NCI-H187 (cell line): Measurements from ENCODE around the gene RHEBL1.

ENCODE experiments used
- DNase-seq, 2 experiments: peaks; one replicate each; lab custom pipeline; 2025; lab: John Stamatoyannopoulos, UW

Gene RHEBL1

GRCh38 chr12:49069507-49070346, at the start of gene RHEBL1:
Gene RHEBL1 (minus strand): TSS chr12:49069979. CDS start chr12:49069785, 194 bp downstream.
- DNase-seq, result peak; percentile 98 to 99

- DNase-seq, result no peak
Observed at GRCh38 chr12:49111206-49111605, 41.4 kb upstream of the RHEBL1 start.

- DNase-seq, result peak; percentile 98
Observed at GRCh38 chr12:49110464-49111155, 40.8 kb upstream of the RHEBL1 start, which contains the start of gene LMBR1L. Gene LMBR1L (minus strand): TSS chr12:49110847. CDS start chr12:49110555, 292 bp downstream.

GRCh38 chr12:49109641-49110463, 40.1 kb upstream of the RHEBL1 start:
- DNase-seq, result no peak

GRCh38 chr12:49108958-49109404, 39.2 kb upstream of the RHEBL1 start:
- no peak for DNase-seq

- no peak for DNase-seq
Observed at GRCh38 chr12:49105504-49106084, 35.8 kb upstream of the RHEBL1 start.

- DNase-seq, result no peak
Observed at GRCh38 chr12:49104822-49105221, 35.0 kb upstream of the RHEBL1 start.

- DNase-seq, result no peak
Observed at GRCh38 chr12:49100380-49100779, 30.6 kb upstream of the RHEBL1 start.

- no peak for DNase-seq
Observed at GRCh38 chr12:49098703-49099102, 28.9 kb upstream of the RHEBL1 start.

- peak in 1 of 2 experiments; percentile 13 for DNase-seq
Observed at GRCh38 chr12:49098035-49098451, 28.3 kb upstream of the RHEBL1 start.

GRCh38 chr12:49097381-49097780, 27.6 kb upstream of the RHEBL1 start:
- no peak for DNase-seq

- no peak for DNase-seq
Observed at GRCh38 chr12:49094975-49095365, 25.2 kb upstream of the RHEBL1 start.

GRCh38 chr12:49094160-49094974, 24.6 kb upstream of the RHEBL1 start, which contains the start of gene DHH:
Gene DHH (minus strand): TSS chr12:49094801. CDS start chr12:49094512, 289 bp downstream.
- DNase-seq, result peak in 1 of 2 experiments; percentile 47

- DNase-seq, result no peak
Observed at GRCh38 chr12:49093792-49094159, 24.0 kb upstream of the RHEBL1 start.

- no peak for DNase-seq
Observed at GRCh38 chr12:49092816-49093406, 23.1 kb upstream of the RHEBL1 start.

GRCh38 chr12:49092086-49092815, 22.5 kb upstream of the RHEBL1 start:
- peak in 1 of 2 experiments; percentile 35 for DNase-seq

GRCh38 chr12:49091836-49092085, 22.0 kb upstream of the RHEBL1 start:
- no peak for DNase-seq

GRCh38 chr12:49091056-49091835, 21.5 kb upstream of the RHEBL1 start:
- DNase-seq, result no peak
